NB4 (cell line): ENCODE data around the gene COPS6.

Experiments used
- CTCF ChIP-seq: IDR thresholded peaks from one replicate; pipeline ENCODE4 v1.5.1; 2012; ENCODE audit warnings: low read depth, low read length
- POLR2A ChIP-seq: IDR thresholded peaks from 2 replicates; pipeline ENCODE4 v1.6.1; 2011; ENCODE audit warnings: mild to moderate bottlenecking; ENCODE audit not compliant: insufficient read length; ENCODE audit errors: extremely low read depth
- TF ChIP-seq, protein P1 (sequence below): IDR thresholded peaks from 2 replicates; pipeline ENCODE4 v1.6.1; 2011; ENCODE audit warnings: low read depth, low read length

GRCh38 chr7:100064162-100064561, 24.6 kb upstream of the COPS6 start:
- no peak for TF ChIP-seq CTCF
- no peak for TF ChIP-seq POLR2A
- TF ChIP-seq, protein P1, sequence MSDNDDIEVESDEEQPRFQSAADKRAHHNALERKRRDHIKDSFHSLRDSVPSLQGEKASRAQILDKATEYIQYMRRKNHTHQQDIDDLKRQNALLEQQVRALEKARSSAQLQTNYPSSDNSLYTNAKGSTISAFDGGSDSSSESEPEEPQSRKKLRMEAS, result no peak
